ENCODE results near the gene FRMD1. TPM values are rescaled to one million over a fixed set of nuclear protein-coding genes. Genes with fewer than 3 reads are reported as not detected.

Gene FRMD1
- polyA plus RNA-seq, 3 donors, result not detected

GRCh38 chr6:168055696-168056489, 23.1 kb downstream of the FRMD1 start:
- Histone ChIP-seq H3K4me2 (replicated peaks; ENCODE audit: extremely low read depth, low read length, poor library complexity, severe bottlenecking) (no peak overlapping the region), H3K9ac (ENCODE audit: insufficient read depth, low read length, poor library complexity, severe bottlenecking) (no peak overlapping the region), H3K9me3 (replicated peaks in 1 of 2; ENCODE audit: control insufficient read depth in 1 of 2, insufficient read depth in 1 of 2, low read length in 2 of 2) (no peaks in the 10 kb centered on the region), H3K27ac (ENCODE audit: low read depth in 1 of 2, low read length in 2 of 2) (no peak overlapping the region), H3K79me2 (ENCODE audit: insufficient read depth, low read length) (no peaks in the 10 kb centered on the region), H3K27me3 (ENCODE audit: control insufficient read depth in 2 of 2, insufficient read depth in 2 of 2, low read length in 2 of 2) (no peaks in the 10 kb centered on the region), H3K36me3 (replicated peaks in 1 of 2; ENCODE audit: control insufficient read depth in 1 of 2, insufficient read depth in 2 of 2, low read length in 2 of 2) (no peaks in the 10 kb centered on the region), H3K4me1 (ENCODE audit: control insufficient read depth in 1 of 2, insufficient read depth in 2 of 2, low read length in 2 of 2) (no peaks in the 10 kb centered on the region), H2AFZ (ENCODE audit: insufficient read depth, low read depth, low read length, poor library complexity, severe bottlenecking) (no peak overlapping the region), H4K20me1 (ENCODE audit: insufficient read depth, low read length) (no peaks in the 10 kb centered on the region), H3K4me3 (replicated peaks in 1 of 3; ENCODE audit: low read depth in 2 of 3, low read length in 3 of 3) (no peak overlapping the region)
- Mint-ChIP-seq H3K27me3 (ENCODE audit: low read depth in 3 of 3) (peaks cover 0 to 2% (median 0%) of the 10 kb centered on the region in 3 donors), H3K4me1 (no peaks in the 10 kb centered on the region), H3K4me3 (no peak overlapping the region), H3K36me3 (no peaks in the 10 kb centered on the region), H3K9me3 (peaks cover 0 to 2% (median 0%) of the 10 kb centered on the region in 7 donors), H3K27ac (no peak overlapping the region)
- intact Hi-C loops (cut with micrococcal nuclease), result no loop called here
- DNase-seq, result no peak
- TF ChIP-seq CTCF (IDR thresholded peaks at IDR 0.05), result no peak
- WGBS (ENCODE audit: insufficient coverage), result 89% methylated on average over 22 of the region's 22 CpGs

- Histone ChIP-seq H4K20me1 (ENCODE audit: insufficient read depth, low read length) (no peaks in the 10 kb centered on the region), H3K4me1 (ENCODE audit: control insufficient read depth in 1 of 2, insufficient read depth in 2 of 2, low read length in 2 of 2) (no peaks in the 10 kb centered on the region), H3K79me2 (ENCODE audit: insufficient read depth, low read length) (no peaks in the 10 kb centered on the region), H3K4me2 (replicated peaks; ENCODE audit: extremely low read depth, low read length, poor library complexity, severe bottlenecking) (no peak overlapping the region), H3K9ac (ENCODE audit: insufficient read depth, low read length, poor library complexity, severe bottlenecking) (no peak overlapping the region), H3K9me3 (replicated peaks in 1 of 2; ENCODE audit: control insufficient read depth in 1 of 2, insufficient read depth in 1 of 2, low read length in 2 of 2) (no peaks in the 10 kb centered on the region), H3K36me3 (replicated peaks in 1 of 2; ENCODE audit: control insufficient read depth in 1 of 2, insufficient read depth in 2 of 2, low read length in 2 of 2) (no peaks in the 10 kb centered on the region), H3K27me3 (ENCODE audit: control insufficient read depth in 2 of 2, insufficient read depth in 2 of 2, low read length in 2 of 2) (no peaks in the 10 kb centered on the region), H3K4me3 (replicated peaks in 1 of 3; ENCODE audit: low read depth in 2 of 3, low read length in 3 of 3) (no peak overlapping the region), H3K27ac (ENCODE audit: low read depth in 1 of 2, low read length in 2 of 2) (no peak overlapping the region), H2AFZ (ENCODE audit: insufficient read depth, low read depth, low read length, poor library complexity, severe bottlenecking) (no peak overlapping the region)
- no peaks in the 10 kb centered on the region for H3K36me3 Mint-ChIP-seq
- peaks cover 0 to 2% (median 0%) of the 10 kb centered on the region in 7 donors for H3K9me3 Mint-ChIP-seq
- intact Hi-C loops (cut with micrococcal nuclease), result no loop called here
- 92% methylated on average over 15 of the region's 18 CpGs for WGBS (ENCODE audit: insufficient coverage)
- H3K27ac Mint-ChIP-seq, result no peak overlapping the region
- no peak for DNase-seq
- H3K27me3 Mint-ChIP-seq (ENCODE audit: low read depth in 3 of 3), result peaks cover 0 to 2% (median 0%) of the 10 kb centered on the region in 3 donors
- no peak overlapping the region for H3K4me3 Mint-ChIP-seq
- TF ChIP-seq CTCF (IDR thresholded peaks at IDR 0.05), result no peak
- H3K4me1 Mint-ChIP-seq, result no peaks in the 10 kb centered on the region
These were observed 24.0 kb downstream of the FRMD1 start for GRCh38 chr6:168054765-168055560.

All from CD14-positive monocyte (primary cell).